Neural cell (in vitro differentiated cells): ENCODE results near the gene ACOXL. TPM values are rescaled to one million over a fixed set of nuclear protein-coding genes. Genes with fewer than 3 reads are reported as not detected.

Experiments used
- H2AFZ ChIP-seq: fragments of 200-600, 300-800 bp; sonication (generic), shearing (Covaris generic); 2 replicates; pipeline ENCODE4 v1.6.0; 2014; ENCODE audit warnings: low read depth, mild to moderate bottlenecking, antibody characterized with exemption, low read length, moderate library complexity
- H3F3A ChIP-seq: fragments of 200-600 bp; shearing (Covaris generic); 2 replicates; pipeline ENCODE4 v1.6.1; 2016; ENCODE audit warnings: mild to moderate bottlenecking, moderate library complexity, mixed read lengths, antibody characterized with exemption, low read length; ENCODE audit not compliant: insufficient read depth, poor library complexity, severe bottlenecking
- H3K27ac ChIP-seq: fragments of 200-600, 300-800 bp; sonication (generic), shearing (Covaris generic); 2 replicates; pipeline ENCODE4 v1.5.1; 2014; ENCODE audit warnings: mild to moderate bottlenecking, low read length, moderate library complexity
- H3K27me3 ChIP-seq: fragments of 300-800, 200-600 bp; sonication (generic), shearing (Covaris generic); 2 replicates; pipeline ENCODE4 v1.6.0; 2014; ENCODE audit warnings: mild to moderate bottlenecking, low read depth, low read length, moderate library complexity; ENCODE audit not compliant: insufficient read depth
- H3K36me3 ChIP-seq: fragments of 300-800, 200-600 bp; sonication (generic), shearing (Covaris generic); 2 replicates; pipeline ENCODE4 v1.5.1; 2014; ENCODE audit warnings: mild to moderate bottlenecking, antibody characterized with exemption, low read length, moderate library complexity; ENCODE audit not compliant: insufficient read depth
- H3K4me2 ChIP-seq: fragments of 300-800, 200-600 bp; sonication (generic), shearing (Covaris generic); 2 replicates; pipeline ENCODE4 v1.6.0; 2014; ENCODE audit warnings: mild to moderate bottlenecking, low read length
- H3K4me3 ChIP-seq: fragments of 300-800, 200-600 bp; sonication (generic), shearing (Covaris generic); 2 replicates; pipeline ENCODE4 v1.5.1; 2014; ENCODE audit warnings: mild to moderate bottlenecking, low read length, moderate library complexity
- H3K79me2 ChIP-seq: fragments of 200-600 bp; shearing (Covaris generic); replicated peaks from 2 replicates; pipeline ENCODE4 v1.6.0; 2014; ENCODE audit warnings: mild to moderate bottlenecking, low read length, moderate library complexity; ENCODE audit not compliant: insufficient read depth
- H3K9ac ChIP-seq: fragments of 300-800, 200-600 bp; sonication (generic), shearing (Covaris generic); 2 replicates; pipeline ENCODE4 v1.6.1; 2016; ENCODE audit warnings: mild to moderate bottlenecking, low read length, mixed read lengths
- H3K9me2 ChIP-seq: fragments of 200-600 bp; shearing (Covaris generic); 2 replicates; pipeline ENCODE4 v1.6.1; 2016; ENCODE audit warnings: mild to moderate bottlenecking, low read length, mixed read lengths; ENCODE audit not compliant: insufficient read depth
- H3K9me3 ChIP-seq: fragments of 200-600, 300-800 bp; sonication (generic), shearing (Covaris generic); 2 replicates; pipeline ENCODE4 v1.6.1; 2016; ENCODE audit warnings: mild to moderate bottlenecking, mixed run types, low read length, moderate library complexity, mixed read lengths
- H4K20me1 ChIP-seq: fragments of 200-600 bp; shearing (Covaris generic); 2 replicates; pipeline ENCODE4 v1.6.1; 2016; ENCODE audit warnings: mild to moderate bottlenecking, mixed run types; ENCODE audit not compliant: insufficient read depth
- EP300 ChIP-seq: fragments of 450-650 bp; conservative IDR thresholded peaks from 2 replicates; pipeline ENCODE4 v1.6.1; 2014; ENCODE audit warnings: antibody characterized with exemption, mild to moderate bottlenecking, moderate library complexity; ENCODE audit not compliant: poor library complexity, severe bottlenecking
- EZH2 ChIP-seq: fragments of 200-600, 300-800 bp; shearing (Covaris generic), sonication (generic); IDR thresholded peaks from 2 replicates; pipeline ENCODE4 v1.6.1; 2014; ENCODE audit warnings: antibody characterized with exemption, low read length, borderline replicate concordance, mild to moderate bottlenecking; ENCODE audit not compliant: insufficient read depth, poor library complexity, severe bottlenecking
- MXI1 ChIP-seq: fragments of 450-650 bp; conservative IDR thresholded peaks from 2 replicates; pipeline ENCODE4 v1.6.1; 2014; ENCODE audit warnings: antibody characterized with exemption, mild to moderate bottlenecking; ENCODE audit not compliant: poor library complexity, severe bottlenecking
- POLR2AphosphoS5 ChIP-seq: IDR thresholded peaks from 2 replicates; pipeline ENCODE4 v1.6.1; 2012
- RAD21 ChIP-seq: fragments of 450-650 bp; conservative IDR thresholded peaks from 2 replicates; pipeline ENCODE4 v1.6.1; 2014; ENCODE audit warnings: antibody characterized with exemption, mild to moderate bottlenecking, moderate library complexity
- SMC3 ChIP-seq: fragments of 450-650 bp; conservative IDR thresholded peaks from 2 replicates; pipeline ENCODE4 v1.6.1; 2014; ENCODE audit warnings: antibody characterized with exemption, mild to moderate bottlenecking, moderate library complexity; ENCODE audit not compliant: poor library complexity
- TAF1 ChIP-seq: IDR thresholded peaks from 2 replicates; pipeline ENCODE4 v1.6.1; 2012; ENCODE audit warnings: low read depth
- polyA plus RNA-seq: library from polyadenylated mRNA; depleted of rRNA; stranded (reverse); fragments of >200 nt; gene quantifications from 2 replicates; pipeline ENCODE4 v1.2.3, GENCODE V29; 2014
- TF ChIP-seq, protein P1 (sequence below): fragments of 450-650 bp; IDR thresholded peaks from 2 replicates; pipeline ENCODE4 v1.5.1; 2014; ENCODE audit warnings: antibody characterized with exemption, mild to moderate bottlenecking, moderate library complexity; ENCODE audit not compliant: poor library complexity, severe bottlenecking
- TF ChIP-seq, protein P2 (sequence below): IDR thresholded peaks from 2 replicates; pipeline ENCODE4 v1.6.1; 2012; ENCODE audit warnings: borderline replicate concordance

The ACOXL gene
- polyA plus RNA-seq, 1 donor from 2014 or later, result not detected

DNA sequence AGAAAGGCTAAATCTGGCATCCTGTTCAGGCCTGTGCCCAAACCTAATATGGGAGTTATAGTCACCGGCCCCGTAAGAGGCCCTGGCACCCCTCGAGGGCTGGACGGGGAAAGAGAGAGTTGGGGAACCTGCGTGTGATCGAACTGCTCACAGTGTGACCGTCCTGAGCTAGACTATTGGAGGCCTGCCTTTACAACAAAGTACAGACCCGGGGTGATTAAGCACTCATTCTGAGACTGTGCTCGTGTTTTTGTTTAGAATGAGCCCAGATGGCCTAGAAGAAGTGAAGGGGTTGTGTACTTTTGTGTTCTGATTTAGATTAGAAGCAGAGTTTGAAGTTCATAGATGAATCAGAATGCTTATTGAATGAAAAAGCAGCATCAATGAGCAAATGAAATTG is 115.3 kb downstream of the ACOXL start:
- H3K36me3 ChIP-seq, result no peaks in the 10 kb centered on the region
- no peak overlapping the region for H2AFZ ChIP-seq
- no peak overlapping the region for H3K27ac ChIP-seq
- no peak overlapping the region for H3K4me3 ChIP-seq
- TF ChIP-seq MXI1 (no peak), POLR2AphosphoS5 (no peak), TAF1 (no peak), EZH2 (no peak)
- TF ChIP-seq, protein P1, sequence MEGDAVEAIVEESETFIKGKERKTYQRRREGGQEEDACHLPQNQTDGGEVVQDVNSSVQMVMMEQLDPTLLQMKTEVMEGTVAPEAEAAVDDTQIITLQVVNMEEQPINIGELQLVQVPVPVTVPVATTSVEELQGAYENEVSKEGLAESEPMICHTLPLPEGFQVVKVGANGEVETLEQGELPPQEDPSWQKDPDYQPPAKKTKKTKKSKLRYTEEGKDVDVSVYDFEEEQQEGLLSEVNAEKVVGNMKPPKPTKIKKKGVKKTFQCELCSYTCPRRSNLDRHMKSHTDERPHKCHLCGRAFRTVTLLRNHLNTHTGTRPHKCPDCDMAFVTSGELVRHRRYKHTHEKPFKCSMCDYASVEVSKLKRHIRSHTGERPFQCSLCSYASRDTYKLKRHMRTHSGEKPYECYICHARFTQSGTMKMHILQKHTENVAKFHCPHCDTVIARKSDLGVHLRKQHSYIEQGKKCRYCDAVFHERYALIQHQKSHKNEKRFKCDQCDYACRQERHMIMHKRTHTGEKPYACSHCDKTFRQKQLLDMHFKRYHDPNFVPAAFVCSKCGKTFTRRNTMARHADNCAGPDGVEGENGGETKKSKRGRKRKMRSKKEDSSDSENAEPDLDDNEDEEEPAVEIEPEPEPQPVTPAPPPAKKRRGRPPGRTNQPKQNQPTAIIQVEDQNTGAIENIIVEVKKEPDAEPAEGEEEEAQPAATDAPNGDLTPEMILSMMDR, result no peak
- TF ChIP-seq, protein P2, sequence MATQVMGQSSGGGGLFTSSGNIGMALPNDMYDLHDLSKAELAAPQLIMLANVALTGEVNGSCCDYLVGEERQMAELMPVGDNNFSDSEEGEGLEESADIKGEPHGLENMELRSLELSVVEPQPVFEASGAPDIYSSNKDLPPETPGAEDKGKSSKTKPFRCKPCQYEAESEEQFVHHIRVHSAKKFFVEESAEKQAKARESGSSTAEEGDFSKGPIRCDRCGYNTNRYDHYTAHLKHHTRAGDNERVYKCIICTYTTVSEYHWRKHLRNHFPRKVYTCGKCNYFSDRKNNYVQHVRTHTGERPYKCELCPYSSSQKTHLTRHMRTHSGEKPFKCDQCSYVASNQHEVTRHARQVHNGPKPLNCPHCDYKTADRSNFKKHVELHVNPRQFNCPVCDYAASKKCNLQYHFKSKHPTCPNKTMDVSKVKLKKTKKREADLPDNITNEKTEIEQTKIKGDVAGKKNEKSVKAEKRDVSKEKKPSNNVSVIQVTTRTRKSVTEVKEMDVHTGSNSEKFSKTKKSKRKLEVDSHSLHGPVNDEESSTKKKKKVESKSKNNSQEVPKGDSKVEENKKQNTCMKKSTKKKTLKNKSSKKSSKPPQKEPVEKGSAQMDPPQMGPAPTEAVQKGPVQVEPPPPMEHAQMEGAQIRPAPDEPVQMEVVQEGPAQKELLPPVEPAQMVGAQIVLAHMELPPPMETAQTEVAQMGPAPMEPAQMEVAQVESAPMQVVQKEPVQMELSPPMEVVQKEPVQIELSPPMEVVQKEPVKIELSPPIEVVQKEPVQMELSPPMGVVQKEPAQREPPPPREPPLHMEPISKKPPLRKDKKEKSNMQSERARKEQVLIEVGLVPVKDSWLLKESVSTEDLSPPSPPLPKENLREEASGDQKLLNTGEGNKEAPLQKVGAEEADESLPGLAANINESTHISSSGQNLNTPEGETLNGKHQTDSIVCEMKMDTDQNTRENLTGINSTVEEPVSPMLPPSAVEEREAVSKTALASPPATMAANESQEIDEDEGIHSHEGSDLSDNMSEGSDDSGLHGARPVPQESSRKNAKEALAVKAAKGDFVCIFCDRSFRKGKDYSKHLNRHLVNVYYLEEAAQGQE, result no peak
- H3F3A ChIP-seq, result no peaks in the 10 kb centered on the region
- H3K79me2 ChIP-seq, result no peaks in the 10 kb centered on the region
- H3K9me2 ChIP-seq, result no peaks in the 10 kb centered on the region
- no peaks in the 10 kb centered on the region for H3K9me3 ChIP-seq
- H3K4me2 ChIP-seq, result no peak overlapping the region
- no peaks in the 10 kb centered on the region for H3K27me3 ChIP-seq
- no peaks in the 10 kb centered on the region for H4K20me1 ChIP-seq
- H3K9ac ChIP-seq, result no peak overlapping the region

DNA sequence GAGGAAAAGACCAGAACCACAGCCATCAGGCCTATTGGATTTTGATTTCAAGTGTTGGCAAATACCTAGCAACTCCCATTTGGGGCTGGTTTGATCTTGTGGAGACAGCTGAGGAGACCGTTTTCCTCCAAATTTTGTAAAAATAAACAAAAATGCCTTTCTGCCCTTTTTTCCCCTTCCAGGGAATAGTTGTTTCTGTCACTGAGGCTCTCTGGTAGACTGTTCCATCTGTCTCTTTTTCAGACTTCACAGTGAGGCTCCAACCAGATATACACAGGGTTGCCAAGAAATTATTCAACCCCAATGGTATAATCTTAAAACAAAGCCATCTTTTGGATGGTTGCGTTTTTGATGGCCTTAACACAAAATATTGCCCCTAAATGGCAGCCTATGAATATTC is 115.7 kb downstream of the ACOXL start:
- H3K4me2 ChIP-seq, result no peak overlapping the region
- no peaks in the 10 kb centered on the region for H3K79me2 ChIP-seq
- no peaks in the 10 kb centered on the region for H3K27me3 ChIP-seq
- H4K20me1 ChIP-seq, result no peaks in the 10 kb centered on the region
- no peak overlapping the region for H3K4me3 ChIP-seq
- no peaks in the 10 kb centered on the region for H3K9me2 ChIP-seq
- TF ChIP-seq EZH2, result no peak
- no peak overlapping the region for H3K9ac ChIP-seq
- H2AFZ ChIP-seq, result no peak overlapping the region
- no peaks in the 10 kb centered on the region for H3K9me3 ChIP-seq
- H3K36me3 ChIP-seq, result no peaks in the 10 kb centered on the region
- no peaks in the 10 kb centered on the region for H3F3A ChIP-seq
- no peak overlapping the region for H3K27ac ChIP-seq

DNA sequence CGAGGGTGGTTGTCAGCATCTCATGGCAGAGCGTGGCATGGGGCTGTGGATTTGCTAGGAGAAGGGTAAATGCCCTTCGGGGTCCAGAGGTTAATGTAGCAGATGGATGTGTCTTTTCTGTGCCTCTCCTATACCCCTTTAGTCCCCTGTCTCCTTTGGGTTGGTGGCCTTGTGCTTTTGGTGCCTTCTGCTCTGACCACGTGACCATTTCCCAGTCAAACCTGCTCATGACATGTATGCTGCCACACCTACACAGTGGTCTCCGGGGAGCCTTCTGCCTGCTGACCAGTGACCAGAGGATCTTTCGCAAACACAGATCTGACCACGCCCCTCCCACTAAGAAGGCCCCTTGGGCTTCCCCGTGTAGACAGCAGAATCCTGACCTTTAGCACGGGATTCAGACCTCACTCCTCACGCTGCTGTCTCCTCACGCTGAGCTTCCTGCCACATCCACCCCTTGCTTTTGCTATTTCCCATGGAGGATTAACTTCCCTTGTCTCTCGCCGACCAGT is 116.2 kb downstream of the ACOXL start:
- Histone ChIP-seq H4K20me1 (no peaks in the 10 kb centered on the region), H3K4me2 (no peak overlapping the region), H3K79me2 (no peaks in the 10 kb centered on the region), H3K9me3 (no peaks in the 10 kb centered on the region), H3K36me3 (no peaks in the 10 kb centered on the region), H3K27ac (no peak overlapping the region), H3K27me3 (no peaks in the 10 kb centered on the region), H3K4me3 (no peak overlapping the region), H2AFZ (no peak overlapping the region), H3K9ac (no peak overlapping the region), H3F3A (no peaks in the 10 kb centered on the region), H3K9me2 (no peaks in the 10 kb centered on the region)
- no peak for TF ChIP-seq RAD21
- TF ChIP-seq EP300, result no peak
- TF ChIP-seq EZH2, result no peak
- TF ChIP-seq SMC3, result no peak
- TF ChIP-seq POLR2AphosphoS5, result no peak
- no peak for TF ChIP-seq MXI1
- TF ChIP-seq, protein P1, result no peak
- TF ChIP-seq, protein P2, result no peak
- no peak for TF ChIP-seq TAF1
